Activated naive CD4-positive, alpha-beta T cell treated with anti-CD3 and anti-CD28 coated beads, Interleukin-2, amount 50 U/mL, for 72 hours (primary cell): ENCODE data around the gene KRTAP5-7. TPM values are rescaled to one million over a fixed set of nuclear protein-coding genes. Genes with fewer than 3 reads are reported as not detected.
"Not testable (repeated sequence)": the region's sequence is repeated elsewhere in the genome, so short reads cannot be mapped to it uniquely, and the experiment has no call there.

Source experiments
- ATAC-seq, 2 donors: fragments of 150-1000 bp; cut with Tn5 transposase; 2 replicates each; pipeline ENCODE4 v1.10.0; 2021; ENCODE audit warnings: mild to moderate bottlenecking in 2 of 2, moderate library complexity in 2 of 2
- DNase-seq, 2 donors: peaks; one replicate each; pipeline ENCODE4 v3.0.0; 2021 to 2022; ENCODE audit warnings: low spot score in 2 of 2
- H3K27ac Mint-ChIP-seq, 2 donors: one replicate each; pipeline ENCODE4 v1.8.0; 2022; ENCODE audit warnings: mild to moderate bottlenecking in 2 of 2, mixed read lengths in 2 of 2
- H3K36me3 Mint-ChIP-seq, 2 donors: one replicate each; pipeline ENCODE4 v1.8.0; 2022; ENCODE audit warnings: mixed read lengths in 2 of 2
- H3K9me3 Mint-ChIP-seq, 2 donors: one replicate each; pipeline ENCODE4 v1.8.0; 2022; ENCODE audit warnings: mixed read lengths in 2 of 2
- total RNA-seq, 2 donors: library from RNA; stranded (reverse); gene quantifications; one replicate each; pipeline ENCODE4 v1.2.3, GENCODE V29; 2022

Gene KRTAP5-7
- total RNA-seq, 2 donors from 2014 or later = not detected

DNA sequence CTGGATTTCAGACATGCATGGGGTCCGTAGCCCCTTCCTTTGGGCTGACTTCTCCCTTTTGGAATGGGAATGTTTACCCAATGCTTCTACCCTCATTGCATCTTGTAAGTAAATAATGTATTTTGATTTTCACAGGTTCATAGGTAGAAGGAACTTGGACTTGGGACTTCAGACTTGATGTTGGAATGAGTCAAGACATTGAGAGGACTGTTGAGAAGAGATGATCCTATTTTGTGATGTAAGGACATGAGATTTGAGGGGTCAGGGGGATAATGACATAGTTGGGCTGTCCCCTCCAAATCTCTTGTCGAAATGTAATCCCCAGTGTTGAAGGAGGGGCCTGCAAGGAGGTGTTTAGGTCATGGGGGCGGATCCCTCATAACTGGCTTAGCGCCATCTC lies 37.4 kb downstream of the KRTAP5-7 start:
- no peak overlapping the region for H3K27ac Mint-ChIP-seq
- ATAC-seq (no peak), DNase-seq (no peak)
- H3K36me3 Mint-ChIP-seq = no peaks in the 10 kb centered on the region
- H3K9me3 Mint-ChIP-seq = no peaks in the 10 kb centered on the region

DNA sequence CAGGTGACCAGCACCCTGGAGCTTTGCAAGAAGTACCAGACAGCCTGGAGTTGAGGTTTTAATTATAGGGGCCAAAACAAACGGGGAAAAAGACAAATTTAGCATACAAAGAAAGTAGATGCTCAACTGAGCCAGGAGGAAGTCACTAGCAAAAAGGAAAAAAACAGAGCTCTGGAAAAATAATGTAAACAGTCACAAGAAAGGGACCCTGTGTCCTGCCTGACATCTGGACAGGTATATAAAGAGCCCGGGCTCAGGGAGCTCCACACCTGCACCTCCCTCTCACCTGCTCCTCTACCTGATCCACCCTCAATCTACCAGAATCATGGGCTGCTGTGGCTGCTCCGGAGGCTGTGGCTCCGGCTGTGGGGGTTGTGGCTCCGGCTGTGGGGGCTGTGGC lies 38.2 kb downstream of the KRTAP5-7 start, which contains the start of gene KRTAP5-10:
TSS of gene KRTAP5-10 (plus strand) at position 301 of the 400 bp plus-strand sequence. CDS start at position 326, 25 bp downstream.
- no peaks in the 10 kb centered on the region for H3K36me3 Mint-ChIP-seq
- H3K27ac Mint-ChIP-seq = no peak within 1 kb of the TSS
- H3K9me3 Mint-ChIP-seq = no peaks in the 10 kb centered on the region
- no peak for ATAC-seq
- DNase-seq = no peak

DNA sequence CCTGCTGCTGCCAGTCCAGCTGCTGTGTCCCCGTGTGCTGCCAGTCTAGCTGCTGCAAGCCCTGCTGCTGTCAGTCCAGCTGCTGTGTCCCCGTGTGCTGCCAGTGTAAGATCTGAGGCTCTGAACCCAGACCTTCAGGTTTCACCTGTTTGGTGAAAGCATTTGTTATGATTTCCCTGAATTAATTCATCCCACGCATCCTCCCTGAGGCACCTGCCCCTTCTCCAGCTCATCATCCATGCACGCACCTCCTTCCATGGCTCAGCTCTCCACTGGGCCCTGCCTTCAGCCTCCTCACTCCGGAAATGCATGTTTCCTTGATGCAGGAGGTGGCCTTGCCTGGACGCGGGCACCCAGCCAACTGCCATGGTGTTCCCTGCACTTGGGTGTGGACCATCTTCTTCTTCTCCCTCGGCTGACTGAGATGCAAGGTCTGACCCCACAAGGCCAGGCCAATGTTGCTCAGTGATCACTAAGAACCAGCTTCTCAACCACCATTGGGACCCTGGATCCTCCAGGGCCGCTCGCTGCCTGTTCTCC lies 39.1 kb downstream of the KRTAP5-7 start:
- H3K9me3 Mint-ChIP-seq = no peaks in the 10 kb centered on the region
- no peak for DNase-seq
- H3K36me3 Mint-ChIP-seq = no peaks in the 10 kb centered on the region
- no peak overlapping the region for H3K27ac Mint-ChIP-seq
- no peak for ATAC-seq

- H3K36me3 Mint-ChIP-seq, H3K9me3 Mint-ChIP-seq, ATAC-seq, H3K27ac Mint-ChIP-seq, DNase-seq: not testable (repeated sequence)
Measured at GRCh38 chr11:71566626-71567599, 39.8 kb downstream of the KRTAP5-7 start.

DNA sequence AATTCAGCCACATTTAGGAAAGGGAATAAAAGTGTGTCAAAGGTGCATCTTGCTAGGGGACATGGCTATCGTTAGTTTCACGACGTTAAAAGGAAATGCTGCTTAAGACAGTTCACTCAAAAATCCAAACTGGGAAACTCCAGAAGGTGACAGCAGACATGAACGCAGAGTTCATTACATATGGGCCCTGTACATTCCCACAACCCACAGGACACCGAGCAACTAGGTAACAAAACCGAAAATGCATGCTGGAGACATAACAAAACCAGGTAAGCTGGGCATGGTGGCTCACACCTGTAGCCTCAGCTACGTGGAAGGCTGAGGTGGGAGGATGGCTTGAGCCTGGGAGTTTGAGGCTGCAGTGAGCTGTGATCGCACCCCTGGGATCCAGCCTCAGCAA lies 40.6 kb downstream of the KRTAP5-7 start:
- ATAC-seq, H3K9me3 Mint-ChIP-seq, H3K36me3 Mint-ChIP-seq, H3K27ac Mint-ChIP-seq, DNase-seq: not testable (repeated sequence)

DNA sequence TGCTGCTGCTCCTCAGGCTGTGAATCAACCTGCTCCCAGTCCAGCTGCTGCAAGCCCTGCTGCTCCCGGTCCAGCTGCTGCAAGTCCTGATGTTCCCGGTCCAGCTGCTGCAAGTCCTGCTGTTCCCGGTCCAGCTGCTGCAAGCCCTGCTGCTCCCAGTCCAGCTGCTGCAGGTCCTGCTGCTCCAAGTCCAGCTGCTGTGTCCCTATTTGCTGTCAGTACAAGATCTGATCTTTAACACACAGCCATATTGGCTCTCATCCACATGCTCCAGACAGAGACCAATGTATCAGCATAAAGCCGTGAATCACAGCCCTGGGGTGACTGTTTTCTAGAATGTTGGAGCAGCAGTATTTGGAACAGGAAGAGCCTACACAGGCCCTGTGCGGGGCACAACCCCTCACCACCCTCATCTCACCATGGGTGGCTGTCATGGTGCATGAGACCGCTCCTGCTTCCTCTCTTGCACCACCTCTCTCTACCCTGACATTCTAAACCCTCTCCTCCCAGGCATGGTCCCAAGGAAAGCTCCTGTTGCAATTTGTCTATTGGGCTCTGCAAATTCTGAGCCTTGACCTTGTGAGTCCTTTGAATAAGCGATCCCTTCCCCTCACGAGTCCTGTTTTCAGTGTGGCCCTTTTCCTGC lies 41.8 kb downstream of the KRTAP5-7 start:
- Mint-ChIP-seq H3K27ac (no peak overlapping the region), H3K9me3 (no peaks in the 10 kb centered on the region), H3K36me3 (no peaks in the 10 kb centered on the region)
- no peak for DNase-seq
- no peak for ATAC-seq

DNA sequence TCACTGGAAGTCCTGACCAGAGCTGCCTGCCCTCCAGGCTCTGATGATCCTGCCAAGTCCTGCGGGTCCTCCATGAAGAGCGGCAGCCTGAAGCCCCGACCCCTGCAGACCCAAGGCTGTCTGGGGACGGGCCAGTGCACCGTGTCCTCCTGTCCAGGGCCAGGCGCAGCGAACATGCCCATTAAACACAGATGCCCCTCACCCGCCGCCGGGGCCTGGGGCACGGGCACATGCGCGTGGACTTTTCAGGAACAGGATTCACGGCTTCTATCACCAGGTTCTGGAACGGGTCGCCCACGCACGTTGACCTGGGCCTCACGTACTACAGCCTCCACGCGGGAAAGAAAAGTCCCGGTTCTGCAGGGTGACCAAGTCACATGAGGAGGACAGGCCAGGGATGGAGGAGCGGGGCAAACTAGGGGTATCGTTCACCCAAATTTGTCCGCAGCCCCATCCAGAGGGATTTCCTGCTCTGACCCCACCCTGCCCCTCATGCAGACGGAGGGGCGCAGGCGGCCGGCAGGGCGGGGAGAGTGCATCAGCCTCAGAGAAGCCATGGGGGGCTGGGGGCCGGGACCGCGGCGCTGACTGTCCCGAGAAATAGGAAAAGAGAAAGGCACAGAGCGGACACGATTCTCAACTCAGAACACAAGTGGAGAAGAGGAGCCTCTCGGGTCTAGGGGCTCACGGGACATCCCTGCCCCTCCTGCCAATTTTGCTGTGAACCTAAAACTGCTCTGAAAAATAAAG lies 44.2 kb downstream of the KRTAP5-7 start:
- not testable (repeated sequence) for H3K9me3 Mint-ChIP-seq, H3K36me3 Mint-ChIP-seq, DNase-seq, ATAC-seq, H3K27ac Mint-ChIP-seq

DNA sequence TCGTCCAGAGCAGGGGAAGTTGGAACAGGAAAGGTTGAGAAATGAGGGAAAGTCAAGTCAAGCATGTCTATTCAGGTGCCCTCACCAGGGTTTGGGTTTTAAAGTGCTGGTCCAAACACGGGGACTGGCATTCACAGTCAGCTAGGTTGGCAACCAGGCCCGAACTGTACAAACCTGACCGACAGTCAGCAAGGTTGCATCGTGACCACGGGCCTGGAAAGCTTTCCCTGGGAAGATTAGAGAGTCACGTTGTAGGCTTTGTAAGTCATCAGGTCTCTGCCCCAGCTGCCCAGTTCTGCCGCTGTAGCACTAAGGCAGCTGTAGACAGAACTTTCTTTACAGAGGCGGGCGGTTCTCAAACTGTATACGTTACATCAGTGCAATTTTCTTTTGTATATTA lies 45.7 kb downstream of the KRTAP5-7 start:
- Mint-ChIP-seq H3K27ac (no peak overlapping the region), H3K9me3 (no peaks in the 10 kb centered on the region), H3K36me3 (no peaks in the 10 kb centered on the region)
- DNase-seq = no peak
- ATAC-seq = no peak

GRCh38 chr11:71574418-71574817 lies 47.4 kb downstream of the KRTAP5-7 start:
- ATAC-seq = no peak
- no peaks in the 10 kb centered on the region for H3K9me3 Mint-ChIP-seq
- H3K36me3 Mint-ChIP-seq = no peaks in the 10 kb centered on the region
- no peak overlapping the region for H3K27ac Mint-ChIP-seq
- no peak for DNase-seq

DNA sequence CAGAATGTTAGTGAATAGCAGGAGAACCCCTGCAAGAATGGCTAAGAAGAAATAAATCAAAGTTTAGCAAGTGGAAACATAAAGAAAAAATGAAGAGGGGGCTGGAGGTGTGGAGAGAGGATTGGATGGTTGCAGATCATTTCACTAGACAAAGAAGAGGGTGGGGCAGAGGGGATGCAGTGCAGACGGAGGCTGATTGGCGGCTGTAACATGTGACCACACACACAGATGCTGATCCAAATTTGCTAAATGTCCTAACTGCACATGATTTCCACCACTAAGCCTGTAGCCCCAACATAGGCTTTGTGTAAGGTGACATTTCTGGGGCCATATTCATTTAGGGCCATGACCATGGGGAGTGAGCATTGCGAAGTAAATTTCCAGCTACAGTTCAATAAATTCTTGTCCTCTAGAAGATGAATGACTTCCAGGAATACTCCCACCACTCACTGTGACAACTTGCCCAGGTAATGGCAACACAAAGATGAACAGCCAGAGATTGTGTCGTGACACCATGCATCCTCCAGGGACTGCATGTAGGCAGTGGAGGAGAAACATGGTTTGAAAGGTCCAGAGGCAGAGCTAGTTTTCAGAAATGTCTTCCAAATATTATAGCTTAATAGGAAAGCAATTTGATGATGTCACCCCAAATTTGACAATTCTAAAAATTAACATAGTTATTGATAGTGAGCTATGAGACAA lies 48.8 kb downstream of the KRTAP5-7 start:
- Mint-ChIP-seq H3K27ac (no peak overlapping the region), H3K9me3 (no peaks in the 10 kb centered on the region), H3K36me3 (no peaks in the 10 kb centered on the region)
- DNase-seq (no peak), ATAC-seq (no peak)

- not testable (repeated sequence) for DNase-seq, H3K27ac Mint-ChIP-seq, ATAC-seq, H3K36me3 Mint-ChIP-seq, H3K9me3 Mint-ChIP-seq
Measured at GRCh38 chr11:71576688-71577465, 49.8 kb downstream of the KRTAP5-7 start.

- Mint-ChIP-seq H3K27ac (no peak overlapping the region), H3K9me3 (no peaks in the 10 kb centered on the region), H3K36me3 (no peaks in the 10 kb centered on the region)
- DNase-seq (no peak), ATAC-seq (no peak)
Measured at GRCh38 chr11:71577469-71578004, 50.5 kb downstream of the KRTAP5-7 start.
